Stimulated activated memory B cell treated with anti-CD40 and anti-IgM and Interleukin-4, amounts not matched to agents 10 μg/mL and 1 μg/mL and 100 μg/mL, for 72 hours (primary cell): ENCODE data around the gene CETN1.

Source experiments
- ATAC-seq: fragments of 150-1000 bp; cut with Tn5 transposase; 2 replicates; pipeline ENCODE4 v1.10.0; 2021
- H3K27ac Mint-ChIP-seq: one replicate; pipeline ENCODE4 v1.8.0; 2022; ENCODE audit warnings: mild to moderate bottlenecking, mixed read lengths
- H3K27me3 Mint-ChIP-seq: one replicate; pipeline ENCODE4 v1.8.0; 2022; ENCODE audit warnings: mixed read lengths
- H3K36me3 Mint-ChIP-seq: one replicate; pipeline ENCODE4 v1.8.0; 2022; ENCODE audit warnings: mixed read lengths
- H3K4me1 Mint-ChIP-seq: one replicate; pipeline ENCODE4 v1.8.0; 2022; ENCODE audit warnings: mixed read lengths
- H3K4me3 Mint-ChIP-seq: one replicate; pipeline ENCODE4 v1.8.0; 2022; ENCODE audit warnings: mild to moderate bottlenecking, moderate library complexity, mixed read lengths
- H3K9me3 Mint-ChIP-seq: one replicate; pipeline ENCODE4 v1.8.0; 2022; ENCODE audit warnings: mixed read lengths

The CETN1 gene

DNA sequence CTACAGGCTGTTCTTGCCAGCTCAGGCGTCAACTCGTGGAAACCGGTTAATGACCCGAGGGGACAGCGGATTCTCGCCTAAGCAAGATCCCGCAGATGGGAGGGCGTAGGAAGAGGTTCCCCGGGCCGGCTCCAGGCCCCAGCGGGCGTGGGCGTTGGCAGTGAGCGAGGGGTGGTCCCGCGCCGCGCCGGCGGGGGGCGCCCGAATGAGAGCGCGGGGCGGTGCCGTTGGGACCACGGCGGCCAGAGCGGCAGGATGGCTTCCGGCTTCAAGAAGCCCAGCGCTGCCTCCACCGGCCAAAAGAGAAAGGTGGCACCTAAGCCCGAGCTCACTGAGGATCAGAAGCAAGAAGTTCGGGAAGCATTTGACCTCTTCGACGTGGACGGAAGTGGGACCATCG is at the start of gene CETN1:
Gene CETN1, plus strand, starts transcription at position 227 of the 400 bp plus-strand sequence. Its CDS starts 29 bp downstream, at position 256.
- Mint-ChIP-seq H3K9me3 (peaks cover 6% of the 10 kb centered on the region), H3K36me3 (no peaks in the 10 kb centered on the region), H3K27me3 (peaks cover 17% of the 10 kb centered on the region), H3K4me1 (no peaks in the 10 kb centered on the region), H3K27ac (no peak within 1 kb of the TSS), H3K4me3 (no peak within 1 kb of the TSS)
- ATAC-seq = no peak

GRCh38 chr18:532018-532417 is 48.2 kb upstream of the CETN1 start:
- Mint-ChIP-seq H3K9me3 (peaks cover 3% of the 10 kb centered on the region), H3K4me3 (no peak overlapping the region), H3K36me3 (no peaks in the 10 kb centered on the region), H3K27ac (no peak overlapping the region), H3K4me1 (no peaks in the 10 kb centered on the region), H3K27me3 (peaks cover 12% of the 10 kb centered on the region)
- no peak for ATAC-seq

DNA sequence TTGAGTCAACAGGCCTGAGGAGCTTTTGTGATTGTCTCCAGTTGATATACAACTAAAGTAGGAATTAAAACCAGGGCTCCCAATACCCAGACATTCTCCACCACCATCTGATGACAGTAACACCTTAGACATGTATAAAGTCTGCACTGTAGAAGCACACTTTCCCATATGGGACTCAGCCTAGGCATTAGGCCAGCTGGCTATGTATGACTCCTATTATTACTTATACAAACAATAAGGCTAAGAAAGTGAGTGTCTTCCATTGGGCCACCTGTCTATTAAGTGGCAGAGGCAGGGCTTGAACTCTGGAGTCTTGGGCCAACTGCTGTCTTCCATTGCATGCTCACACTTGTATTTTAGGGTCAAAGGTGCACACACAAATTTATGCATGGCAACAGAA is 47.5 kb upstream of the CETN1 start:
- Mint-ChIP-seq H3K4me3 (no peak overlapping the region), H3K27ac (no peak overlapping the region), H3K4me1 (no peaks in the 10 kb centered on the region), H3K36me3 (no peaks in the 10 kb centered on the region), H3K9me3 (peaks cover 3% of the 10 kb centered on the region), H3K27me3 (peaks cover 9% of the 10 kb centered on the region)
- ATAC-seq = no peak

DNA sequence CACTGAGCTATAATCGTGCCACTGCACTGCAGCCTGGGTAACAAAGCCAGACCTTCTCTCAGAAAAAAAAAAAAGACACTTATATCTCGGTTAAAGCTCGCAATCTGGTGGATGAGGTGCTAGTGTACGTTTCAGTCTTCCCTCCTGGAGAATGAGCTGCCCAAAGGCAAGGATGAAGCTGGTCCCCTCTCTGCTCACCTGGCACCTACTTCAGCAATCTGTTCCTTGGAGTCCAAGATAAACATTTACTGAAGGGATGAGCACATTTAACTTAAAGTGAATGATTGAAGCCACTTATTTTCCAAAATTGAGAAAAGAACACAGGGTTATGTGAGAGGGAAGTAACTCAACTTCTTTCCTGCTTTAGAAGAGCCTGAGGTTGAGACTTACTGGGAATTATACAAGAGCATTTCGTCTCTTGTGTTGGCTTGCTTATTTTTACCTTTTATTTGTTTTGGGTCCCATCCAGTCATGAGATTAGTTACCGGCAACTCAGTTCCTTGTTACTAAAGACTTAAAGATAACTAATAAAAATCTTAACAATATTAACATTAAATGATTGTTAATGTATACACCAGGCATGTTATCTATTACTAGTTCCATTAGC is 46.1 kb upstream of the CETN1 start:
- ATAC-seq = no peak
- H3K4me1 Mint-ChIP-seq = no peaks in the 10 kb centered on the region
- H3K9me3 Mint-ChIP-seq = peaks cover 3% of the 10 kb centered on the region
- no peaks in the 10 kb centered on the region for H3K36me3 Mint-ChIP-seq
- H3K4me3 Mint-ChIP-seq = no peak overlapping the region
- no peak overlapping the region for H3K27ac Mint-ChIP-seq
- peaks cover 9% of the 10 kb centered on the region for H3K27me3 Mint-ChIP-seq

- Mint-ChIP-seq H3K4me1 (no peaks in the 10 kb centered on the region), H3K36me3 (no peaks in the 10 kb centered on the region)
Measured at GRCh38 chr18:543447-544078, 36.6 kb upstream of the CETN1 start.

GRCh38 chr18:549967-550366 is 30.2 kb upstream of the CETN1 start:
- Mint-ChIP-seq H3K27me3 (no peaks in the 10 kb centered on the region), H3K27ac (no peak overlapping the region), H3K36me3 (no peaks in the 10 kb centered on the region), H3K4me3 (no peak overlapping the region), H3K9me3 (no peaks in the 10 kb centered on the region), H3K4me1 (no peaks in the 10 kb centered on the region)
- no peak for ATAC-seq

More at GRCh38 chr18:543447-544078, 36.6 kb upstream of the CETN1 start:
- Mint-ChIP-seq H3K9me3 (no peaks in the 10 kb centered on the region), H3K27ac (no peak overlapping the region), H3K4me3 (no peak overlapping the region), H3K27me3 (no peaks in the 10 kb centered on the region)
- ATAC-seq = no peak

DNA sequence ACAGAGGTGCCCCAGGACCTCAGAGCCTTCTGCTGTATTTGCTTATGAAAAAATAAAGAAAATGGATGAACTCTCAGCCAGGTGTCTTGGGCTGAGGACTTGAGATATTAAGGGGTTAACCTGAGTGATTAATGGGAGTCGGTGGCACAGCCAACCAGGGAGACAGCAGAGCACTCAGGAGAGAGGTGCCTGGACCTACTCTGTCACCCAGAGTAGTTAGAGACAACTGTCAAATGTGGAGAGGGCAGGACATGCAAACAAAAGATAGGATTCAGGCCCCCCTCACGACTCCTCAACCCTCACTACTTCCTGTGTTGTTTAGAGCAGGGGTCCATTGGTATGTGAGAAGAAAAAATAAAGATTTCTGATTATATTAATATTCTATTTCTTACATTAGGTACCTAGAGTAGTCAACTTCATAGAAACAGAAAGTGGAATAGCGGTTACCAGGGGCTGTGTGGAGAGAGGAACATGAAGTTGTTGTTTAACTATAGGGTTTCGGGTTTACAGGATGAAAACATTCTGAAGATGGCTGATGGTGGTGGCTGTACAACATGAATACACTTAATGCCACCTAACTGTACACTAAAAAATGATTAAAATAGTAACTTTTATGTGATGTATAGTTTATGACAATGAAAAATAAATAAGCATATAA is 28.6 kb upstream of the CETN1 start:
- no peaks in the 10 kb centered on the region for H3K36me3 Mint-ChIP-seq
- no peaks in the 10 kb centered on the region for H3K9me3 Mint-ChIP-seq
- no peak for ATAC-seq
- H3K27ac Mint-ChIP-seq = no peak overlapping the region
- H3K4me1 Mint-ChIP-seq = no peaks in the 10 kb centered on the region
- no peak overlapping the region for H3K4me3 Mint-ChIP-seq
- H3K27me3 Mint-ChIP-seq = no peaks in the 10 kb centered on the region

DNA sequence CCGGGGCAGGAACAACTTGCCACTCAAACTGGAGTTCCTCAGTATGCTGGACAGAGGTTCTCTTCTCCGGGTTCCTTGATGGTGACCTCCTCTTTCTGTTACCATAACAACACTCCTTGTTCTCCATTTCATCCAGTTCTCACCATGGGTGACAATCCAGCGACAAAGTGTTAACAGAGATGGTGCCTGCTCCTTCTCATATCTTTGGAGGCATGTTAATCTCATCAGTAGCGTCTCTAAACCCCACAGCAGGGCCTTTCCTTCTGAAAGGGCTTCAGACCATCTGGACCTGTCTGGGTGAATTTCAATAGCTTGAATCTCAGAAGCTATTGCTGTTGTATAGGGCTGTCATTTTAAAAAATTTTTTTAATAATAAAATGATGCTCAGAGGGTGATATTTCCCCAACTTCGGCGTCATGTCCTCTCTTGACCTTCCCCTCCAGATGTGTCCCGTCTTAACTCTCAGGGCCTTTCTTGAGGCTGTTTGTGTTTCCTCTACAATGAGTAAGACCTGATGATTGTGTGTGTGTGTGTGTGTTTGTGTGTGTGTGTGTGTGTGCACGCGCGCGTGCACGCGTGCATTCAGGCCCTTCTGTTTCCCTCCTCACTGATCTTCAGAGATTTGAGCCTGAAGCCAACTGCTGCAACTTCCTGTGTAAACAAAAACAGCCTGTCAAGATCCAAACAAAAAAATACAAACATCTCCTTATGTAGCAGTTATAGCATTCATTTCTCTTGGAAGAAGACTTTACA is 24.3 kb upstream of the CETN1 start:
- H3K27me3 Mint-ChIP-seq = no peaks in the 10 kb centered on the region
- no peaks in the 10 kb centered on the region for H3K9me3 Mint-ChIP-seq
- no peaks in the 10 kb centered on the region for H3K36me3 Mint-ChIP-seq
- no peaks in the 10 kb centered on the region for H3K4me1 Mint-ChIP-seq
- no peak for ATAC-seq
- no peak overlapping the region for H3K4me3 Mint-ChIP-seq
- H3K27ac Mint-ChIP-seq = no peak overlapping the region

DNA sequence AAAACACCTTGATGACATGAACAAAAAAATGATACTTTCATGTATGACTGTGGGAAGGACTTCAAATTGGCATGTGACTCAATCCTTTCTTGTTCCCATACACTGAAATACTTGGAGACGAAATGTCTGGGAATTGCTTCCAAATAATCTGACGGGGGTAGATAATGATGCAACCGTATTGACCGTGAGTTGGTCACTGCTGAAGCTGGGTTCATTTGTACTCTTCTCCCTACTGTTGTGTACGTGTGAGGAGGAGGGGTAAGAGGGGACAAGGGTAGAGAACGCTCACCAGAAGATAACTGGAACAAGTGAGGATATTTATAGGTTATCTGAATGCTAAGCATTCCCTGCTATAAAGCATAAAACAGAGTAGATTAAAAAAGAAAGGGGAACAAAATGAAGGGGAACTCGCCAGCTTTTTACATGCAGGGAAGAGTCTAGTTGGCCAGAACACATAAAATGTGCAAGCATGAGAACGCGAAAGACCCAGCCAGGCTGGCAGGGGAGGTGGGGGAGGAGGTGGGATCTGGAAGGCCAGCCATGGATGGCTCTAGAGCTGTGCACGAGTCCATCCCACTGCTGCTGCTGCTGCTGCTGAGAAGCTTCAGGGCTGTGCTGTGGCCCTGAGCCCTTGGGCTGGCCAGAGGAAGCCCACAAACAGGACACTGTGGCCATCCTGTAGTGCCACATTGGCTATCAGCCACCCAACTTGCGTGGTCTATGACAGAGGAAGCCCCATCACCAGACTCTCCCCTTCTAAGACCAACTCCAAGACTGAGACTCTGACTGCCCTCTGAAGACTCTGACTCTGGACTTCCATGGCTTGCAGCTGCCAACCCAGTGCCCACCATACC is 15.2 kb upstream of the CETN1 start:
- no peaks in the 10 kb centered on the region for H3K9me3 Mint-ChIP-seq
- H3K4me1 Mint-ChIP-seq = no peaks in the 10 kb centered on the region
- no peaks in the 10 kb centered on the region for H3K36me3 Mint-ChIP-seq
- H3K27ac Mint-ChIP-seq = no peak overlapping the region
- no peaks in the 10 kb centered on the region for H3K27me3 Mint-ChIP-seq
- ATAC-seq = no peak
- H3K4me3 Mint-ChIP-seq = no peak overlapping the region

- H3K27me3 Mint-ChIP-seq = no peaks in the 10 kb centered on the region
Measured at GRCh38 chr18:565562-566061, 14.6 kb upstream of the CETN1 start.

DNA sequence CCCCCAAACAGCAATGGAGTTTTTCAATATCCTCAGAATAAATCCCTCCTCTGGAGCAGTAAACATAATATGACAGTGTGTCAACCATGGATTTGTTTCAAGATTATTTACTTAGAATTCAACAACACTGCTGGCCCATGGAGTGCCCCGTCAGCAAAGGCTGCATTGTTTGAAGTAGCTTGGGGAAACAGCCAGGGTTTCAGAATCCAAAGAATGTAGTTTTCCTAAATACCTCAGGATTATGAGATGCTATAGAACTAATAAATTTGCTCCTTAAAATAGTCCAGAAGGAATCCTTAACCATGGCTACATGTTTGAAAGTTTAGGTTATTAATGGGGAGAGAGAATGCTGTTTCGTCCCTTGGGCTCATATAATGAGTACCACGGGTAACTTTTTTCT is 13.1 kb upstream of the CETN1 start:
- Mint-ChIP-seq H3K9me3 (no peaks in the 10 kb centered on the region), H3K36me3 (no peaks in the 10 kb centered on the region), H3K4me1 (no peaks in the 10 kb centered on the region), H3K27ac (no peak overlapping the region), H3K4me3 (no peak overlapping the region), H3K27me3 (no peaks in the 10 kb centered on the region)
- no peak for ATAC-seq

More at GRCh38 chr18:565562-566061, 14.6 kb upstream of the CETN1 start:
- Mint-ChIP-seq H3K4me1 (no peaks in the 10 kb centered on the region), H3K27ac (no peak overlapping the region), H3K36me3 (no peaks in the 10 kb centered on the region), H3K9me3 (no peaks in the 10 kb centered on the region), H3K4me3 (no peak overlapping the region)
- no peak for ATAC-seq

GRCh38 chr18:568731-569130 is 11.4 kb upstream of the CETN1 start:
- Mint-ChIP-seq H3K27ac (no peak overlapping the region), H3K27me3 (no peaks in the 10 kb centered on the region), H3K9me3 (no peaks in the 10 kb centered on the region), H3K4me3 (no peak overlapping the region), H3K4me1 (no peaks in the 10 kb centered on the region), H3K36me3 (no peaks in the 10 kb centered on the region)
- no peak for ATAC-seq

- H3K4me1 Mint-ChIP-seq = no peaks in the 10 kb centered on the region
- H3K4me3 Mint-ChIP-seq = no peak overlapping the region
- H3K27me3 Mint-ChIP-seq = peaks cover 3% of the 10 kb centered on the region
- no peak overlapping the region for H3K27ac Mint-ChIP-seq
- H3K9me3 Mint-ChIP-seq = no peaks in the 10 kb centered on the region
- ATAC-seq = no peak
- no peaks in the 10 kb centered on the region for H3K36me3 Mint-ChIP-seq
Measured at GRCh38 chr18:570256-570655, 9.9 kb upstream of the CETN1 start.

DNA sequence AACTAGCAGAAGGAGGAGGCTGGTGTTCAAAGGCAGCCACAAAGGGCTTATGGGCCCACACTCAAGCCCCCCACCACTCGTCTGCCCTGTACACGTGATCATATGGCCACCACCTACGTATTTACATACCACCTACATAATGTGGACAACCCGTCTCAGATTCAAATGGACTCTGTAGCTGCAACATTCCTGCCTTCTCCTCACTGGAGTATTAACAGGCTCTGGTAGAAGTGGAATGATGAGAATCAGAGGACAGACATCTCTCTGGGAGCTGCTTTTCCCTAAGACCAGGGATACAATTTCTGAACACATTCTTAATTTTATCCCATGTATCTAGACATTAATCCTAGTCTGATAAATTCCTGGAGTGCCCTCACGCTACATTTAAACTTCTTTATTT is 9.5 kb upstream of the CETN1 start:
- no peak for ATAC-seq
- Mint-ChIP-seq H3K4me3 (no peak overlapping the region), H3K27me3 (peaks cover 8% of the 10 kb centered on the region), H3K4me1 (no peaks in the 10 kb centered on the region), H3K9me3 (no peaks in the 10 kb centered on the region), H3K27ac (no peak overlapping the region), H3K36me3 (no peaks in the 10 kb centered on the region)
